ENCODE measurements around the gene NEMP1. TPM values are rescaled to one million over a fixed set of nuclear protein-coding genes. Genes with fewer than 3 reads are reported as not detected.

Gene NEMP1
- total and polyA plus RNA-seq, 5 experiments from 2014 or later = 2.6 to 29.5 (median 5.5) TPM

- peak overlapping the region in 9 of 10 donors; percentile 52 to 93 (median 75) for H3K27ac Mint-ChIP-seq
- H3K4me3 Mint-ChIP-seq = peak overlapping the region in 3 of 10 donors; percentile 63 to 68 (median 65)
- DNase-seq = no peak
- POLR2A ChIA-PET = interaction anchor here (0.5 to 2.4 kb wide), 6 partner anchors 11 to 79 kb away, joined by 3 to 10 read pairs (median 4); partner anchors contain the start of gene STAT6
- no peak for ATAC-seq
- no peaks in the 10 kb centered on the region for H3K9me3 Mint-ChIP-seq
- peaks cover 0 to 2% (median 0%) of the 10 kb centered on the region in 5 donors for H3K27me3 Mint-ChIP-seq
- H3K4me1 Mint-ChIP-seq = peaks cover 22 to 31% (median 28%) of the 10 kb centered on the region in 4 donors
- H3K36me3 Mint-ChIP-seq = no peaks in the 10 kb centered on the region
These were observed 30.6 kb downstream of the NEMP1 start for GRCh38 chr12:57047981-57048380.

GRCh38 chr12:57046947-57047890 is 31.4 kb downstream of the NEMP1 start:
- POLR2A ChIA-PET = interaction anchor here (0.6 to 2.4 kb wide), 6 partner anchors 10 to 546 kb away, joined by 3 to 10 read pairs (median 3); partner anchors contain the start of gene STAT6
- ATAC-seq (peak; percentile 58 to 73), DNase-seq (peak in 3 of 10 donors; percentile 6 to 44 (median 41))
- Mint-ChIP-seq H3K4me1 (peaks cover 22 to 31% (median 28%) of the 10 kb centered on the region in 4 donors), H3K27ac (peak overlapping the region; percentile 62 to 93 (median 80)), H3K9me3 (no peaks in the 10 kb centered on the region), H3K27me3 (peaks cover 0 to 2% (median 0%) of the 10 kb centered on the region in 5 donors), H3K4me3 (peak overlapping the region; percentile 40 to 82 (median 62)), H3K36me3 (no peaks in the 10 kb centered on the region)

- Mint-ChIP-seq H3K4me3 (peak overlapping the region in 8 of 10 donors; percentile 20 to 68 (median 60)), H3K27ac (peak overlapping the region in 7 of 10 donors; percentile 4 to 89 (median 45)), H3K36me3 (no peaks in the 10 kb centered on the region), H3K4me1 (peaks cover 22 to 31% (median 28%) of the 10 kb centered on the region in 4 donors), H3K9me3 (no peaks in the 10 kb centered on the region), H3K27me3 (peaks cover 0 to 3% (median 2%) of the 10 kb centered on the region in 5 donors)
- DNase-seq = no peak
- POLR2A ChIA-PET = interaction anchor here (1.1 to 2.4 kb wide), 2 partner anchors 9 to 66 kb away, joined by 3 to 10 read pairs; partner anchors contain the start of gene STAT6
- ATAC-seq = no peak
These were observed 32.4 kb downstream of the NEMP1 start for GRCh38 chr12:57046086-57046791.

- Mint-ChIP-seq H3K4me1 (peaks cover 22 to 31% (median 29%) of the 10 kb centered on the region in 4 donors), H3K4me3 (no peak overlapping the region), H3K27me3 (peaks cover 0 to 3% (median 2%) of the 10 kb centered on the region in 5 donors), H3K36me3 (no peaks in the 10 kb centered on the region), H3K9me3 (no peaks in the 10 kb centered on the region), H3K27ac (no peak overlapping the region)
- POLR2A ChIA-PET = no interaction called here
- DNase-seq (no peak), ATAC-seq (no peak)
These were observed 33.7 kb downstream of the NEMP1 start for GRCh38 chr12:57044889-57045288.

GRCh38 chr12:57044468-57044867 is 34.1 kb downstream of the NEMP1 start:
- ATAC-seq = no peak
- no peak overlapping the region for H3K4me3 Mint-ChIP-seq
- no peak overlapping the region for H3K27ac Mint-ChIP-seq

GRCh38 chr12:57042695-57043094 is 35.9 kb downstream of the NEMP1 start:
- POLR2A ChIA-PET = no interaction called here
- Mint-ChIP-seq H3K9me3 (no peaks in the 10 kb centered on the region), H3K4me1 (peaks cover 19 to 27% (median 21%) of the 10 kb centered on the region in 4 donors), H3K4me3 (no peak overlapping the region), H3K27ac (no peak overlapping the region), H3K36me3 (no peaks in the 10 kb centered on the region), H3K27me3 (peaks cover 0 to 3% (median 1%) of the 10 kb centered on the region in 5 donors)
- DNase-seq = no peak
- ATAC-seq = no peak

More at GRCh38 chr12:57044468-57044867, 34.1 kb downstream of the NEMP1 start:
- no peaks in the 10 kb centered on the region for H3K9me3 Mint-ChIP-seq
- H3K27me3 Mint-ChIP-seq = peaks cover 0 to 3% (median 1%) of the 10 kb centered on the region in 5 donors
- DNase-seq = no peak
- POLR2A ChIA-PET = no interaction called here
- peaks cover 22 to 31% (median 29%) of the 10 kb centered on the region in 4 donors for H3K4me1 Mint-ChIP-seq
- H3K36me3 Mint-ChIP-seq = no peaks in the 10 kb centered on the region

- POLR2A ChIA-PET = interaction anchor here (0.6 to 1.8 kb wide), 2 partner anchors 13 to 892 kb away, joined by 5 read pairs; no protein-coding TSS in a partner anchor
- ATAC-seq = no peak
- no peaks in the 10 kb centered on the region for H3K36me3 Mint-ChIP-seq
- peaks cover 2 to 7% (median 2%) of the 10 kb centered on the region in 4 donors for H3K4me1 Mint-ChIP-seq
- DNase-seq = no peak
- peaks cover 0 to 3% (median 0%) of the 10 kb centered on the region in 5 donors for H3K27me3 Mint-ChIP-seq
- peak overlapping the region in 1 of 10 donors; percentile 58 for H3K27ac Mint-ChIP-seq
- H3K4me3 Mint-ChIP-seq = no peak overlapping the region
- no peaks in the 10 kb centered on the region for H3K9me3 Mint-ChIP-seq
These were observed 37.8 kb downstream of the NEMP1 start for GRCh38 chr12:57040750-57041149.

GRCh38 chr12:57040211-57040610 is 38.4 kb downstream of the NEMP1 start:
- Mint-ChIP-seq H3K4me3 (no peak overlapping the region), H3K27ac (no peak overlapping the region), H3K27me3 (peaks cover 0 to 3% (median 0%) of the 10 kb centered on the region in 5 donors), H3K4me1 (peaks cover under 1 to 2% (median 2%) of the 10 kb centered on the region in 4 donors), H3K36me3 (no peaks in the 10 kb centered on the region), H3K9me3 (no peaks in the 10 kb centered on the region)
- POLR2A ChIA-PET = interaction anchor here (0.6 to 1.8 kb wide), 2 partner anchors 12 to 893 kb away, joined by 5 read pairs; no protein-coding TSS in a partner anchor
- ATAC-seq = no peak
- no peak for DNase-seq

GRCh38 chr12:57039016-57039798 is 39.4 kb downstream of the NEMP1 start:
- Mint-ChIP-seq H3K27me3 (peaks cover 0 to 3% (median 0%) of the 10 kb centered on the region in 5 donors), H3K4me1 (peaks cover 0 to 2% (median under 1%) of the 10 kb centered on the region in 4 donors), H3K27ac (peak overlapping the region in 2 of 10 donors; percentile 3 to 60), H3K9me3 (no peaks in the 10 kb centered on the region), H3K4me3 (no peak overlapping the region), H3K36me3 (no peaks in the 10 kb centered on the region)
- POLR2A ChIA-PET = interaction anchor here (0.6 kb wide), 1 partner anchor 21 kb away, joined by 8 read pairs; no protein-coding TSS in a partner anchor
- DNase-seq = no peak
- no peak for ATAC-seq

GRCh38 chr12:57037264-57037663 is 41.3 kb downstream of the NEMP1 start:
- Mint-ChIP-seq H3K4me1 (peaks cover 0 to 2% (median 1%) of the 10 kb centered on the region in 4 donors), H3K27me3 (peaks cover 0 to 3% (median 0%) of the 10 kb centered on the region in 5 donors), H3K4me3 (no peak overlapping the region), H3K36me3 (no peaks in the 10 kb centered on the region), H3K9me3 (no peaks in the 10 kb centered on the region), H3K27ac (peak overlapping the region in 1 of 10 donors; percentile 18)
- DNase-seq (peak in 1 of 10 donors; percentile 8), ATAC-seq (no peak)
- POLR2A ChIA-PET = interaction anchor here (0.9 to 1.0 kb wide), 2 partner anchors 10 kb away, joined by 3 read pairs; no protein-coding TSS in a partner anchor

GRCh38 chr12:57033431-57033830 is 45.2 kb downstream of the NEMP1 start:
- H3K27me3 Mint-ChIP-seq = no peaks in the 10 kb centered on the region
- ATAC-seq = no peak
- no peaks in the 10 kb centered on the region for H3K36me3 Mint-ChIP-seq
- H3K9me3 Mint-ChIP-seq = no peaks in the 10 kb centered on the region
- POLR2A ChIA-PET = no interaction called here
- DNase-seq = no peak
- H3K27ac Mint-ChIP-seq = no peak overlapping the region
- no peak overlapping the region for H3K4me3 Mint-ChIP-seq
- peaks cover 16 to 21% (median 19%) of the 10 kb centered on the region in 4 donors for H3K4me1 Mint-ChIP-seq

All from naive thymus-derived CD8-positive, alpha-beta T cell (primary cell).